WERI-Rb-1 (cell line): Measurements from ENCODE around the gene CATSPERB.

Experiments
- DNase-seq: peaks from one replicate; pipeline ENCODE4 v3.0.0-alpha.2; 2020
- H3K27ac ChIP-seq: fragments of 250-450 bp; sonication (Bioruptor Pico); 2 replicates; pipeline ENCODE4 v1.5.1; 2020; ENCODE audit warnings: mild to moderate bottlenecking, moderate library complexity
- H3K27me3 ChIP-seq: fragments of 250-450 bp; sonication (Bioruptor Pico); 2 replicates; pipeline ENCODE4 v1.5.1; 2021; ENCODE audit warnings: mild to moderate bottlenecking, low read depth, moderate library complexity; ENCODE audit not compliant: insufficient read depth, severe bottlenecking
- H3K36me3 ChIP-seq: fragments of 250-450 bp; sonication (Bioruptor Pico); 2 replicates; pipeline ENCODE4 v1.5.1; 2020; ENCODE audit warnings: mild to moderate bottlenecking, moderate library complexity
- H3K4me3 ChIP-seq: 2 replicates; pipeline ENCODE4 v1.5.1; 2011; ENCODE audit warnings: low read depth, mild to moderate bottlenecking, control low read depth, low read length
- H3K9me3 ChIP-seq: fragments of 250-450 bp; sonication (Bioruptor Pico); 2 replicates; pipeline ENCODE4 v1.5.1; 2021; ENCODE audit warnings: mild to moderate bottlenecking, moderate library complexity; ENCODE audit not compliant: severe bottlenecking
- CTCF ChIP-seq: IDR thresholded peaks from 2 replicates; pipeline ENCODE4 v1.5.1; 2011; ENCODE audit warnings: low read depth, mild to moderate bottlenecking, control low read depth, inconsistent platforms, low read length

The CATSPERB gene

GRCh38 chr14:91653451-91653850 is 78.4 kb downstream of the CATSPERB start:
- DNase-seq = no peak
- Histone ChIP-seq H3K27me3 (no peaks in the 10 kb centered on the region), H3K4me3 (no peak overlapping the region), H3K36me3 (no peaks in the 10 kb centered on the region), H3K9me3 (no peaks in the 10 kb centered on the region), H3K27ac (no peak overlapping the region)
- TF ChIP-seq CTCF = no peak

DNA sequence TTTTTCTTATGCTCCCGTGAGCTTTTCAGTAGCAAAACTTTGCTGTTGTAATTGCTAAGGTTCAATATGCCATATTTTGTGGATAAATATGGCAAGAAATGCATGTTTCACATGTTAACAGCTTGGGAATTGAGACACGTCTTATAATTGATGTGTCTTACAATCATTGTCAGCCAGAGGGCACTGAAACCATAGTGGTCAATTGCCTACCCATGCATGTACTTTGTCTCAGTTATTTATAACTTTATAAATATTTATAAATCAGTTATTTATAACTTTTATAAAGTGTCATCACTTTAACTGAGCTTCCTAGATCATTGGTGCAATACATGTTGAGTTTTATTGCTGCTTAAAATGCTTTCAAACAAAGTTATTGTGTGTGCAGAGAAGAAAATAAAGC is 82.0 kb downstream of the CATSPERB start:
- no peak overlapping the region for H3K27ac ChIP-seq
- peak; percentile 45; the same call in 1 of the 2 replicates for TF ChIP-seq CTCF
- no peak for DNase-seq
- H3K9me3 ChIP-seq = no peaks in the 10 kb centered on the region
- no peaks in the 10 kb centered on the region for H3K27me3 ChIP-seq
- H3K36me3 ChIP-seq = no peaks in the 10 kb centered on the region
- H3K4me3 ChIP-seq = no peak overlapping the region

GRCh38 chr14:91647856-91648255 is 84.0 kb downstream of the CATSPERB start:
- no peak overlapping the region for H3K27ac ChIP-seq
- H3K27me3 ChIP-seq = no peaks in the 10 kb centered on the region
- no peaks in the 10 kb centered on the region for H3K9me3 ChIP-seq
- no peak overlapping the region for H3K4me3 ChIP-seq
- DNase-seq = no peak
- no peaks in the 10 kb centered on the region for H3K36me3 ChIP-seq
- no peak for TF ChIP-seq CTCF

GRCh38 chr14:91636604-91637003 is 95.3 kb downstream of the CATSPERB start:
- H3K27me3 ChIP-seq = no peaks in the 10 kb centered on the region
- no peak for DNase-seq

GRCh38 chr14:91624757-91625156 is 107.1 kb downstream of the CATSPERB start:
- no peaks in the 10 kb centered on the region for H3K9me3 ChIP-seq
- DNase-seq = no peak
- no peak for TF ChIP-seq CTCF
- no peak overlapping the region for H3K4me3 ChIP-seq
- no peak overlapping the region for H3K27ac ChIP-seq
- H3K27me3 ChIP-seq = no peaks in the 10 kb centered on the region
- no peaks in the 10 kb centered on the region for H3K36me3 ChIP-seq

More at GRCh38 chr14:91636604-91637003, 95.3 kb downstream of the CATSPERB start:
- Histone ChIP-seq H3K9me3 (no peaks in the 10 kb centered on the region), H3K27ac (no peak overlapping the region), H3K4me3 (no peak overlapping the region), H3K36me3 (no peaks in the 10 kb centered on the region)
- no peak for TF ChIP-seq CTCF

DNA sequence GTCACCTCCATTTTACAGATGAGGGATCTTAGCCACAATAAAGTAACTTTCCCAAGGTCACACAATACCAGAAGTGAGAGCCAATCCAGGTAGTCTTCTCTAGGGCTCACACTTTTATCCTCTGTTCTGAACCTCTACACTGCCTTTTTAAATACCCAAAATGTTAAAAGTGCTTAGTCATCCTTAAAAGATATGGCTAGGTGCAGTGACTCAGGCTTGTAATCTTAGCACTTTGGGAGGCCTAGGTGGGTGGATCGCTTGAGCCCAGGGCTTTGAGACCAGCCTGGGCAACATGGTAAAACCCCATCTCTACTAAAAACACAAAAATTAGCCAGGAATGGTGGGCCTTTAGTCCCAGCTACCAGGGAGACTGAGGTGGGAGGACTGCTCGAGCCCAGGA is 117.7 kb downstream of the CATSPERB start:
- Histone ChIP-seq H3K9me3 (no peaks in the 10 kb centered on the region), H3K36me3 (no peaks in the 10 kb centered on the region), H3K27me3 (no peaks in the 10 kb centered on the region), H3K4me3 (no peak overlapping the region), H3K27ac (no peak overlapping the region)
- no peak for DNase-seq
- TF ChIP-seq CTCF = no peak
